ENCODE results near the gene MITD1. TPM values are rescaled to one million over a fixed set of nuclear protein-coding genes. Genes with fewer than 3 reads are reported as not detected.

MITD1 gene
- total RNA-seq, 4 donors from 2014 or later: 6.2 to 41.0 (median 22.7) TPM

DNA sequence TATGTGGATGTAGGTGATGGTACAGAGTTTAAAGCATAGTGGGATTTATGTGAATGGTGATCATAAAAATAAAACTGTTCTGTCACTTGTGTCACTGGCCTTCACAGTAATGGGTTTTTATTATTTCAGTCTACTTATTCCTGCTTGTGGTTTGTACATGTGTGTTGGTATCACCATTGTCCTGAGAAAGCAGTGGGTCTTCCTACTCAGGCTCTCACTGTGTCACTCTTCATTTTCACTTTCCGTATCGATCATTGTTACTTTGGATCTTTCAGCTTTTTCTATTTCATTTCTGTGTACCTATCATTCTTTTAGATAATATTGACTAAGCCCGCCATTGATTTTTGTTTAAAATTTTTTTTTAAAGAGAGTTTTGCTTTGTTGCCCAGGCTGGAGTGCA, 7.5 kb upstream of the MITD1 start:
- Histone ChIP-seq H3K9me3 (no peaks in the 10 kb centered on the region), H3K27me3 (no peaks in the 10 kb centered on the region), H3K4me3 (no peak overlapping the region), H3K36me3 (peaks cover 0 to 3% of the 10 kb centered on the region in 2 donors), H3K4me1 (no peaks in the 10 kb centered on the region), H3K27ac (no peak overlapping the region)
- intact Hi-C loops (cut with DNase I; ENCODE audit: low total_unique reads): loop anchor here (10.0 kb wide), 1 partner anchor 146 kb away; the partner anchor contains the start of genes EIF5B and TXNDC9
- no peak for DNase-seq
- TF ChIP-seq, protein P1, sequence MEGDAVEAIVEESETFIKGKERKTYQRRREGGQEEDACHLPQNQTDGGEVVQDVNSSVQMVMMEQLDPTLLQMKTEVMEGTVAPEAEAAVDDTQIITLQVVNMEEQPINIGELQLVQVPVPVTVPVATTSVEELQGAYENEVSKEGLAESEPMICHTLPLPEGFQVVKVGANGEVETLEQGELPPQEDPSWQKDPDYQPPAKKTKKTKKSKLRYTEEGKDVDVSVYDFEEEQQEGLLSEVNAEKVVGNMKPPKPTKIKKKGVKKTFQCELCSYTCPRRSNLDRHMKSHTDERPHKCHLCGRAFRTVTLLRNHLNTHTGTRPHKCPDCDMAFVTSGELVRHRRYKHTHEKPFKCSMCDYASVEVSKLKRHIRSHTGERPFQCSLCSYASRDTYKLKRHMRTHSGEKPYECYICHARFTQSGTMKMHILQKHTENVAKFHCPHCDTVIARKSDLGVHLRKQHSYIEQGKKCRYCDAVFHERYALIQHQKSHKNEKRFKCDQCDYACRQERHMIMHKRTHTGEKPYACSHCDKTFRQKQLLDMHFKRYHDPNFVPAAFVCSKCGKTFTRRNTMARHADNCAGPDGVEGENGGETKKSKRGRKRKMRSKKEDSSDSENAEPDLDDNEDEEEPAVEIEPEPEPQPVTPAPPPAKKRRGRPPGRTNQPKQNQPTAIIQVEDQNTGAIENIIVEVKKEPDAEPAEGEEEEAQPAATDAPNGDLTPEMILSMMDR (IDR thresholded peaks at IDR 0.05): no peak
- no peak for TF ChIP-seq POLR2A (IDR thresholded peaks at IDR 0.05)

DNA sequence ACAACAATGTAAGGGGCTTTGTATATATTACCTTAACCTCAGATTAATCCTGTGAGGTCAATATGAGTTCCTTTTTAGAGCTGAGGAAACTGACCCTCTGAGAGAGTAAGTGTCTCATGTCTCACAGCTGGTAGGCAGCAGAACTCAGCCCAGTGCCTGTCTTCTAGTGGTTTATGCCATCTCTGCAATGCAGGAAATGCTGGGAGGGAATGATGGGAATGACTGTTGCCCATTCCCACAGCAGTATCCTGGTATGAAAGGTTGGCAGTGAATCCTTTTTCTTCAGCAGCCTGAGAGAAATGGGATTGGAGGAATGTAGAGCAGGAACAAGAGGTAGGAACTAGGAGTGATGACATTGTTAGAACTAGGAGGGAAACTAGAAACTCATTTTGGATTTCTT, 6.2 kb upstream of the MITD1 start:
- intact Hi-C loops (cut with DNase I; ENCODE audit: low total_unique reads): loop anchor here (10.0 kb wide), 1 partner anchor 148 kb away; the partner anchor contains the start of genes EIF5B and TXNDC9
- peaks cover 0 to 3% of the 10 kb centered on the region in 2 donors for H3K36me3 ChIP-seq
- no peaks in the 10 kb centered on the region for H3K27me3 ChIP-seq
- DNase-seq: no peak
- no peak overlapping the region for H3K27ac ChIP-seq
- no peaks in the 10 kb centered on the region for H3K9me3 ChIP-seq
- TF ChIP-seq POLR2A (IDR thresholded peaks at IDR 0.05): no peak
- TF ChIP-seq, protein P1 (IDR thresholded peaks at IDR 0.05): no peak
- no peak overlapping the region for H3K4me3 ChIP-seq
- peaks cover under 1 to 6% of the 10 kb centered on the region in 2 donors for H3K4me1 ChIP-seq

DNA sequence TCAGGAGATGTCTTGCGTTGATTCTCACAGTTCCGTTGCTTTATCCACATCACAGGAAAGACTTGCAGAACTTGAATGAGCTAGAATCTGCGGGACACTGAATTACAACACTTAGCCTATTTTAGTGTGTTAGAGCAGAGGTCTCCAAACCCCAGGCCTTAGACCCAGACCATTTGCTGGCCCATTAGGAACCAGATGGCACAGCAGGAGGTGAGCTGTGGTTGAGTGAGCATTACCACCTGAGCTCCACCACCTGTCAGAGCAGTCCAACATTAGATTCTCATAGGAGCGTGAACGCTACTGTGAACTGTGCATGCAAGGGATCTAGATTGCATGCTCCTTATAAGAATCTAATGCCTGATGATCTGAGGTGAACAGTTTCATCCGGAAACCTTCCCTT, 4.0 kb upstream of the MITD1 start:
- H3K9me3 ChIP-seq: no peaks in the 10 kb centered on the region
- H3K4me3 ChIP-seq: no peak overlapping the region
- H3K27ac ChIP-seq: no peak overlapping the region
- no peak for DNase-seq
- intact Hi-C loops (cut with DNase I; ENCODE audit: low total_unique reads): loop anchor here (10.0 kb wide), 1 partner anchor 150 kb away; the partner anchor contains the start of genes EIF5B and TXNDC9
- H3K27me3 ChIP-seq: no peaks in the 10 kb centered on the region
- TF ChIP-seq, protein P1 (IDR thresholded peaks at IDR 0.05): no peak
- TF ChIP-seq POLR2A (IDR thresholded peaks at IDR 0.05): no peak
- H3K36me3 ChIP-seq: peaks cover 0 to 3% of the 10 kb centered on the region in 2 donors
- peaks cover 5 to 11% of the 10 kb centered on the region in 2 donors for H3K4me1 ChIP-seq

DNA sequence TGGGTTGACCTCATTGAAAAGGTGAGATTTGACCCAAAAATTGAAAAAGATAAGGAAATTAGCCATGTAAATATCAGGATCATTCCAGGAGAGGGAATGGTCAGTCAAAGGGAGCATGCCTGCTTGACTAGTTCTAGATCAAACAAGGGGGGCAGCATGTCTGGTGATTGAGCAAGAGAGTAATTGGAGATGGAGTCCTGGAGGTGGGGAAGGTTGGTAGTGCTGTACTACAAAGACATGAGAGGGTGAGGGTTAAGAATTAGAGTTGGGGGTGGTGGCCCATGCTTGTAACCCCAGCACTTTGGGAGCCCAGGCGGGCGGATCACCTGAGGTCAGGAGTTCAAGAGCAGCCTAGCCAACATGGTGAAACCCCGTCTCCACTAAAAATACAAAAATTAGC, 2.2 kb upstream of the MITD1 start:
- intact Hi-C loops (cut with DNase I; ENCODE audit: low total_unique reads): loop anchor here (10.0 kb wide), 1 partner anchor 152 kb away; the partner anchor contains the start of genes EIF5B and TXNDC9
- no peak for DNase-seq
- TF ChIP-seq, protein P1 (IDR thresholded peaks at IDR 0.05): no peak
- TF ChIP-seq POLR2A (IDR thresholded peaks at IDR 0.05): no peak

DNA sequence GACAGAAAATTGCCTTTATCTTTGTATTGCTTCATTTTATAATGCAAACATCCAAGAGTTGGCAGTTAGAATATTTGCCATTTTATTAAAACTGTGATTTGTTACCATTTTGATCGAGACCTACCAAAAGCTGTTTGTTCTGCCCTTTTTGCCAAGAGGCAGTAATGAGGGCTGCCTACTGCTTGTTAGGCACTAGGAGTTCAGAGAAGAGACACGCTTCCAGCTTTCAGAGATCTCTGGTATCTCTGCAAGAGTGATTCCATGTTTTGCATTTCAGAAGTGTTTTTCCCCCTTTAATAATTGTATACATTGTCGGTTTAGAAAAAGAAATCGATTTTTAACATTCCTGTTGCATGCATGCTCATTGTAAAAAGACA, 754 bp upstream of the MITD1 start:
- peak overlapping the region; percentile 74 to 90 for H3K4me3 ChIP-seq
- no peaks in the 10 kb centered on the region for H3K36me3 ChIP-seq
- no peaks in the 10 kb centered on the region for H3K9me3 ChIP-seq
- no peaks in the 10 kb centered on the region for H3K27me3 ChIP-seq
- no peak for DNase-seq
- H3K4me1 ChIP-seq: peaks cover 5 to 13% of the 10 kb centered on the region in 2 donors
- intact Hi-C loops (cut with DNase I; ENCODE audit: low total_unique reads): loop anchor here (10.0 kb wide), 1 partner anchor 153 kb away; the partner anchor contains the start of genes EIF5B and TXNDC9
- H3K27ac ChIP-seq: peak overlapping the region; percentile 63 to 79
- no peak for TF ChIP-seq POLR2A (IDR thresholded peaks at IDR 0.05)
- TF ChIP-seq, protein P1 (IDR thresholded peaks at IDR 0.05): no peak

More for the DNA sequence above, 2.2 kb upstream of the MITD1 start:
- Histone ChIP-seq H3K27me3 (no peaks in the 10 kb centered on the region), H3K36me3 (peaks cover 0 to 2% of the 10 kb centered on the region in 2 donors), H3K27ac (no peak overlapping the region), H3K9me3 (no peaks in the 10 kb centered on the region), H3K4me1 (peaks cover 5 to 13% of the 10 kb centered on the region in 2 donors), H3K4me3 (no peak overlapping the region)
